Measurements from ENCODE around the gene ALDH3B2. TPM values are rescaled to one million over a fixed set of nuclear protein-coding genes. Genes with fewer than 3 reads are reported as not detected.

Gene ALDH3B2
- total RNA-seq, 1 experiment from 2014 or later, result not detected

- no peaks in the 10 kb centered on the region for H3K36me3 ChIP-seq (ENCODE audit: control insufficient read depth, insufficient read depth, low read length)
- no peak overlapping the region for H3K27ac ChIP-seq (ENCODE audit: low read length)
- no peaks in the 10 kb centered on the region for H3K9me3 ChIP-seq (ENCODE audit: control insufficient read depth, insufficient read depth, low read depth, low read length)
- CTCF ChIA-PET, result no interaction called here
- H3K4me1 ChIP-seq (ENCODE audit: control insufficient read depth, insufficient read depth, low read length), result no peaks in the 10 kb centered on the region; the same call in 1 of the 2 replicates
- no peak for ATAC-seq
- in situ Hi-C loops (cut with HindIII; ENCODE audit: low pct_unique_long_range_greater_than_20kb, low sequenced_read_pairs) (no loop called here), intact Hi-C loops (cut with micrococcal nuclease; ENCODE audit: unreplicated experiment) (no loop called here)
- BruUV-seq (replicated peaks), result no TSS peak
- no peak for TF ChIP-seq POLR2AphosphoS5 (IDR thresholded peaks at IDR 0.05; ENCODE audit: low read depth, low read length)
- no peak for TF ChIP-seq SIN3A (IDR thresholded peaks at IDR 0.05; ENCODE audit: borderline replicate concordance, insufficient read depth, low read depth, low read length)
- TF ChIP-seq, protein P1, sequence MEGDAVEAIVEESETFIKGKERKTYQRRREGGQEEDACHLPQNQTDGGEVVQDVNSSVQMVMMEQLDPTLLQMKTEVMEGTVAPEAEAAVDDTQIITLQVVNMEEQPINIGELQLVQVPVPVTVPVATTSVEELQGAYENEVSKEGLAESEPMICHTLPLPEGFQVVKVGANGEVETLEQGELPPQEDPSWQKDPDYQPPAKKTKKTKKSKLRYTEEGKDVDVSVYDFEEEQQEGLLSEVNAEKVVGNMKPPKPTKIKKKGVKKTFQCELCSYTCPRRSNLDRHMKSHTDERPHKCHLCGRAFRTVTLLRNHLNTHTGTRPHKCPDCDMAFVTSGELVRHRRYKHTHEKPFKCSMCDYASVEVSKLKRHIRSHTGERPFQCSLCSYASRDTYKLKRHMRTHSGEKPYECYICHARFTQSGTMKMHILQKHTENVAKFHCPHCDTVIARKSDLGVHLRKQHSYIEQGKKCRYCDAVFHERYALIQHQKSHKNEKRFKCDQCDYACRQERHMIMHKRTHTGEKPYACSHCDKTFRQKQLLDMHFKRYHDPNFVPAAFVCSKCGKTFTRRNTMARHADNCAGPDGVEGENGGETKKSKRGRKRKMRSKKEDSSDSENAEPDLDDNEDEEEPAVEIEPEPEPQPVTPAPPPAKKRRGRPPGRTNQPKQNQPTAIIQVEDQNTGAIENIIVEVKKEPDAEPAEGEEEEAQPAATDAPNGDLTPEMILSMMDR (IDR thresholded peaks at IDR 0.05), result no peak
- no peak for TF ChIP-seq REST (IDR thresholded peaks at IDR 0.05; ENCODE audit: insufficient read depth in 1 of 2, low read depth in 2 of 2, low read length in 1 of 2)
- TF ChIP-seq TCF7L2 (IDR thresholded peaks at IDR 0.05; ENCODE audit: low read depth, low read length), result no peak
- no peak overlapping the region for H3K4me3 ChIP-seq (ENCODE audit: low read depth in 2 of 2, low read length in 2 of 2)
- POLR2A ChIA-PET, result no interaction called here
- H3K27me3 ChIP-seq (ENCODE audit: control insufficient read depth, insufficient read depth, low read length), result peaks cover 3% of the 10 kb centered on the region; the same call in 1 of the 2 replicates
- no peak for DNase-seq (ENCODE audit: low read depth, low spot score)
These were observed 22.6 kb upstream of the ALDH3B2 start for GRCh38 chr11:67696998-67697397.

GRCh38 chr11:67695606-67696005 is 21.2 kb upstream of the ALDH3B2 start:
- in situ Hi-C loops (cut with HindIII; ENCODE audit: low pct_unique_long_range_greater_than_20kb, low sequenced_read_pairs) (no loop called here), intact Hi-C loops (cut with micrococcal nuclease; ENCODE audit: unreplicated experiment) (no loop called here)
- ATAC-seq (no peak), DNase-seq (ENCODE audit: low read depth, low spot score) (no peak)
- H3K4me1 ChIP-seq (ENCODE audit: control insufficient read depth, insufficient read depth, low read length), result no peaks in the 10 kb centered on the region
- H3K36me3 ChIP-seq (ENCODE audit: control insufficient read depth, insufficient read depth, low read length), result no peaks in the 10 kb centered on the region
- no peak overlapping the region for H3K27ac ChIP-seq (ENCODE audit: low read length)
- TF ChIP-seq TCF7L2 (IDR thresholded peaks at IDR 0.05; ENCODE audit: low read depth, low read length), result no peak
- TF ChIP-seq, protein P1 (IDR thresholded peaks at IDR 0.05), result no peak
- no peak for TF ChIP-seq REST (IDR thresholded peaks at IDR 0.05; ENCODE audit: insufficient read depth in 1 of 2, low read depth in 2 of 2, low read length in 1 of 2)
- no peak for TF ChIP-seq POLR2AphosphoS5 (IDR thresholded peaks at IDR 0.05; ENCODE audit: low read depth, low read length)
- no peak for TF ChIP-seq SIN3A (IDR thresholded peaks at IDR 0.05; ENCODE audit: borderline replicate concordance, insufficient read depth, low read depth, low read length)
- H3K4me3 ChIP-seq (ENCODE audit: low read depth in 2 of 2, low read length in 2 of 2), result no peak overlapping the region
- BruUV-seq (replicated peaks), result no TSS peak
- CTCF ChIA-PET, result no interaction called here
- H3K27me3 ChIP-seq (ENCODE audit: control insufficient read depth, insufficient read depth, low read length), result peaks cover 9% of the 10 kb centered on the region; the same call in 1 of the 2 replicates
- no peaks in the 10 kb centered on the region for H3K9me3 ChIP-seq (ENCODE audit: control insufficient read depth, insufficient read depth, low read depth, low read length)
- POLR2A ChIA-PET, result no interaction called here

All from Panc1 (cell line).